Prostate gland (tissue), 1 donor: ENCODE data around the gene ZPR1.

ENCODE experiments used
- POLR2A ChIP-seq: fragments of 450-650 bp; IDR thresholded peaks from one replicate; pipeline ENCODE4 v1.6.1; 2016; ENCODE audit warnings: antibody characterized with exemption, mild to moderate bottlenecking
- POLR2AphosphoS5 ChIP-seq: sonication (generic); formaldehyde crosslinking; IDR thresholded peaks from one replicate; pipeline ENCODE4 v1.6.1; 2017; ENCODE audit warnings: antibody characterized with exemption

- TF ChIP-seq POLR2A = no peak
- TF ChIP-seq POLR2AphosphoS5 = no peak
Observed at GRCh38 chr11:116793772-116794097, 5.9 kb upstream of the ZPR1 start.
